H1 (cell line): ENCODE measurements around the gene GALNTL6. TPM values are rescaled to one million over a fixed set of nuclear protein-coding genes. Genes with fewer than 3 reads are reported as not detected.

Experiments used
- CTCF ChIA-PET: fragments of 300-600 bp; sonication (Branson Sonifier 250); formaldehyde crosslinking; loops from one replicate; lab custom pipeline; 2021; ENCODE audit not compliant: partially characterized antibody; lab: Charles Lee
- POLR2A ChIA-PET: fragments of 300-600 bp; sonication (Branson Sonifier 250); formaldehyde crosslinking; loops from one replicate; lab custom pipeline; 2021; ENCODE audit warnings: inconsistent platforms; ENCODE audit not compliant: partially characterized antibody; lab: Charles Lee
- DNase-seq, 2 experiments: peaks; one replicate each; pipeline versions ENCODE4 v3.0.0 to v3.0.0-alpha.2; 2010 to 2022; ENCODE audit warnings: low spot score in 2 of 2, low read depth in 1 of 2, mixed read lengths in 1 of 2
- FAIRE-seq: peaks from 2 replicates; lab custom pipeline; 2011; peaks lifted over from hg19 to GRCh38; lab: Jason Lieb, UNC
- H2AFZ ChIP-seq: 2 replicates; pipeline ENCODE4 v1.8.1; 2012; ENCODE audit warnings: low read length, inconsistent platforms
- H2AK5ac ChIP-seq: 2 replicates; pipeline ENCODE4 v1.6.1; 2013; ENCODE audit warnings: low read depth, low read length
- H2BK120ac ChIP-seq: replicated peaks from 2 replicates; pipeline ENCODE3; 2013; ENCODE audit warnings: low read depth, low read length, inconsistent platforms
- H2BK12ac ChIP-seq: 2 replicates; pipeline ENCODE4 v1.6.1; 2013; ENCODE audit warnings: low read depth, low read length
- H2BK15ac ChIP-seq: 2 replicates; pipeline ENCODE4 v1.6.1; 2013; ENCODE audit warnings: low read length
- H2BK20ac ChIP-seq: 2 replicates; pipeline ENCODE4 v1.6.1; 2013; ENCODE audit warnings: low read length
- H2BK5ac ChIP-seq: 2 replicates; pipeline ENCODE4 v1.6.1; 2013; ENCODE audit warnings: low read depth, low read length
- H3K14ac ChIP-seq: 2 replicates; pipeline ENCODE4 v1.6.1; 2013; ENCODE audit warnings: inconsistent platforms; ENCODE audit not compliant: insufficient read length
- H3K18ac ChIP-seq: 2 replicates; pipeline ENCODE4 v1.6.1; 2013; ENCODE audit warnings: low read length; ENCODE audit errors: extremely low read depth
- H3K23ac ChIP-seq: 2 replicates; pipeline ENCODE4 v1.6.1; 2013; ENCODE audit warnings: inconsistent platforms; ENCODE audit not compliant: insufficient read length
- H3K23me2 ChIP-seq: 2 replicates; pipeline ENCODE4 v1.6.1; 2013; ENCODE audit warnings: low read depth, low read length
- H3K27ac ChIP-seq: 2 replicates; pipeline ENCODE4 v1.6.1; 2011; ENCODE audit warnings: low read depth, low read length, inconsistent platforms
- H3K27me3 ChIP-seq, 4 experiments: replicated peaks in 1 of 4; 1 replicate in 1 of 4; 2 replicates in 3 of 4; pipeline versions ENCODE4 v1.6.1 to v1.8.1; 2011 to 2013; ENCODE audit warnings: low read length in 3 of 4, mild to moderate bottlenecking in 3 of 4, inconsistent platforms in 2 of 4, mixed read lengths in 2 of 4, moderate library complexity in 1 of 4; ENCODE audit not compliant: control insufficient read depth in 3 of 4, insufficient read depth in 3 of 4; ENCODE audit errors: extremely low read depth in 1 of 4
- H3K36me3 ChIP-seq, 4 experiments: 2 replicates each; pipeline versions ENCODE4 v1.6.1 to v1.8.1; 2011 to 2013; ENCODE audit warnings: mild to moderate bottlenecking in 4 of 4, low read length in 3 of 4, moderate library complexity in 2 of 4, control low read depth in 1 of 4, inconsistent platforms in 1 of 4; ENCODE audit not compliant: insufficient read depth in 4 of 4, control insufficient read depth in 2 of 4
- H3K4ac ChIP-seq: replicated peaks from 2 replicates; pipeline ENCODE3; 2013; ENCODE audit warnings: low read length, low read depth, mixed read lengths, inconsistent platforms; ENCODE audit not compliant: insufficient read length
- H3K4me1 ChIP-seq, 4 experiments: replicated peaks in 1 of 4; 1 replicate in 1 of 4; 2 replicates in 3 of 4; pipeline versions ENCODE4 v1.6.1 to v1.8.1; 2011 to 2013; ENCODE audit warnings: low read length in 3 of 4, inconsistent platforms in 2 of 4, mixed read lengths in 1 of 4; ENCODE audit not compliant: insufficient read depth in 4 of 4, control insufficient read depth in 3 of 4
- H3K4me2 ChIP-seq, 2 experiments: 2 replicates each; pipeline versions ENCODE4 v1.6.1 to v1.8.1; 2011 to 2013; ENCODE audit warnings: low read depth in 2 of 2, low read length in 2 of 2, control low read depth in 1 of 2, inconsistent platforms in 1 of 2, mild to moderate bottlenecking in 1 of 2; ENCODE audit not compliant: insufficient read depth in 1 of 2
- H3K4me3 ChIP-seq, 4 experiments: fragments of 200-600, 300-600 bp in 1 of 4; sonication (generic), shearing (Covaris generic), sonication (Bioruptor Twin) in 1 of 4; 2 replicates each; pipeline versions ENCODE4 v1.5.1 to v1.8.1; 2011 to 2016; ENCODE audit warnings: low read length in 4 of 4, low read depth in 3 of 4, control low read depth in 2 of 4, inconsistent platforms in 2 of 4, mild to moderate bottlenecking in 2 of 4, mixed read lengths in 1 of 4, moderate library complexity in 1 of 4; ENCODE audit not compliant: insufficient read depth in 2 of 4; ENCODE audit errors: extremely low read depth in 1 of 4
- H3K56ac ChIP-seq: replicated peaks from 2 replicates; pipeline ENCODE3; 2013; ENCODE audit warnings: low read depth, mild to moderate bottlenecking, mixed read lengths, low read length, inconsistent platforms; ENCODE audit not compliant: insufficient read length
- H3K79me1 ChIP-seq: 2 replicates; pipeline ENCODE4 v1.6.1; 2013; ENCODE audit warnings: low read depth, low read length, control low read depth
- H3K79me2 ChIP-seq, 2 experiments: 2 replicates each; pipeline versions ENCODE4 v1.6.1 to v1.8.1; 2012 to 2013; ENCODE audit warnings: low read length in 2 of 2, mild to moderate bottlenecking in 2 of 2, inconsistent platforms in 1 of 2; ENCODE audit not compliant: insufficient read depth in 2 of 2, control insufficient read depth in 1 of 2
- H3K9ac ChIP-seq, 4 experiments: replicated peaks in 1 of 4; 1 replicate in 1 of 4; 2 replicates in 3 of 4; pipeline versions ENCODE4 v1.6.1 to v1.8.1; 2011 to 2013; ENCODE audit warnings: low read depth in 3 of 4, low read length in 3 of 4, control low read depth in 2 of 4, mild to moderate bottlenecking in 2 of 4, moderate library complexity in 2 of 4, inconsistent platforms in 1 of 4; ENCODE audit errors: extremely low read depth in 1 of 4
- H3K9me3 ChIP-seq, 2 experiments: 2 replicates each; pipeline versions ENCODE4 v1.6.1 to v1.8.1; 2012 to 2013; ENCODE audit warnings: mild to moderate bottlenecking in 2 of 2, moderate library complexity in 2 of 2, control low read depth in 1 of 2, inconsistent platforms in 1 of 2, low read depth in 1 of 2, low read length in 1 of 2, mixed read lengths in 1 of 2; ENCODE audit not compliant: insufficient read depth in 2 of 2
- H4K20me1 ChIP-seq, 2 experiments: replicated peaks in 1 of 2; 2 replicates each; pipeline versions ENCODE3 to v1.8.1; 2011 to 2013; ENCODE audit warnings: inconsistent platforms in 2 of 2, low read length in 2 of 2, mild to moderate bottlenecking in 1 of 2; ENCODE audit not compliant: insufficient read depth in 2 of 2, control insufficient read depth in 1 of 2
- H4K5ac ChIP-seq: 2 replicates; pipeline ENCODE4 v1.6.1; 2013; ENCODE audit warnings: low read length, low read depth, mixed read lengths, inconsistent platforms; ENCODE audit not compliant: insufficient read length
- H4K8ac ChIP-seq: 2 replicates; pipeline ENCODE4 v1.8.0; 2013; ENCODE audit warnings: mild to moderate bottlenecking, moderate library complexity, low read length, inconsistent platforms; ENCODE audit not compliant: insufficient read depth; ENCODE audit errors: extremely low read depth
- H4K91ac ChIP-seq: replicated peaks from 2 replicates; pipeline ENCODE3; 2013; ENCODE audit warnings: low read length, mixed read lengths, inconsistent platforms; ENCODE audit not compliant: insufficient read length
- ATF3 ChIP-seq: IDR thresholded peaks from 2 replicates; pipeline ENCODE4 v1.6.1; 2011; ENCODE audit warnings: low read depth, mild to moderate bottlenecking, low read length; ENCODE audit not compliant: insufficient read depth
- CREB1 ChIP-seq: IDR thresholded peaks from 2 replicates; pipeline ENCODE4 v1.6.1; 2012; ENCODE audit warnings: inconsistent platforms
- HDAC2 ChIP-seq, 2 experiments: fragments of 300-600 bp in 1 of 2; sonication (generic) in 1 of 2; IDR thresholded peaks; 2 replicates each; pipeline ENCODE4 v1.6.1; 2011 to 2012; ENCODE audit warnings: low read depth in 2 of 2, low read length in 2 of 2, mild to moderate bottlenecking in 2 of 2, moderate library complexity in 2 of 2, borderline replicate concordance in 1 of 2, inconsistent platforms in 1 of 2
- JUND ChIP-seq: IDR thresholded peaks from 2 replicates; pipeline ENCODE4 v1.6.1; 2011; ENCODE audit warnings: mild to moderate bottlenecking, improper control_type of control experiment, low read length
- KDM1A ChIP-seq: fragments of 200-600, 300-600 bp; sonication (generic); IDR thresholded peaks from 2 replicates; pipeline ENCODE4 v1.7.1; 2016; ENCODE audit warnings: mild to moderate bottlenecking, low read length, borderline replicate concordance
- KDM4A ChIP-seq: IDR thresholded peaks from one replicate; pipeline ENCODE4 v1.7.1; 2012; ENCODE audit warnings: low read depth, mild to moderate bottlenecking, moderate library complexity, low read length, inconsistent platforms; ENCODE audit not compliant: severe bottlenecking
- POU5F1 ChIP-seq: IDR thresholded peaks from 2 replicates; pipeline ENCODE4 v1.6.1; 2011; ENCODE audit warnings: low read depth, mild to moderate bottlenecking, low read length, moderate library complexity
- RAD21 ChIP-seq, 2 experiments: IDR thresholded peaks in 1 of 2; conservative IDR thresholded peaks in 1 of 2; 2 replicates each; pipeline ENCODE4 v1.6.1; 2011; ENCODE audit warnings: low read depth in 2 of 2, low read length in 2 of 2, improper control_type of control experiment in 1 of 2, inconsistent platforms in 1 of 2, mild to moderate bottlenecking in 1 of 2, moderate library complexity in 1 of 2
- RFX5 ChIP-seq: IDR thresholded peaks from 2 replicates; pipeline ENCODE4 v1.6.1; 2011; ENCODE audit warnings: low read depth, low read length, improper control_type of control experiment, borderline replicate concordance
- SP4 ChIP-seq: IDR thresholded peaks from 2 replicates; pipeline ENCODE4 v1.6.1; 2012; ENCODE audit warnings: low read length, inconsistent platforms
- WGBS, 2 experiments: shearing (Covaris generic) in 1 of 2; methylation state at CpG; one replicate each; pipeline versions ENCODE4 v1.1.6 to v1.1.7; 2013 to 2015; ENCODE audit warnings: low lambda C conversion rate in 2 of 2, mixed read lengths in 2 of 2, inconsistent platforms in 1 of 2, low coverage in 1 of 2, missing lambda C conversion rate in 1 of 2; ENCODE audit not compliant: insufficient replicate concordance in 2 of 2, insufficient coverage in 1 of 2, insufficient read length in 1 of 2; ENCODE audit errors: extremely low coverage in 1 of 2, missing lambda C conversion rate in 1 of 2; 5-methylcytosine and 5-hydroxymethylcytosine counted together
- polyA plus RNA-seq, 7 experiments: library from polyadenylated mRNA; depleted of rRNA in 3 of 7; stranded (reverse) in 5 of 7; unstranded in 2 of 7; fragments of >200 nt in 5 of 7; fragments of 200-250 nt in 2 of 7; gene quantifications; 1 replicate in 5 of 7; 2 replicates in 1 of 7; 4 replicates in 1 of 7; pipeline versions ENCODE4 v1.2.1 to v1.2.3, GENCODE V29; 2011 to 2013; ENCODE audit warnings: missing spikeins in 2 of 7, mixed read lengths in 2 of 7
- total RNA-seq: library from RNA; stranded (reverse); fragmentation: NEBNext Ultra II Directional; extraction: Animal tissue kit (Norgen Biotek cat#: 25700); gene quantifications from 2 replicates; pipeline ENCODE4 v1.2.1, GENCODE V29; 2021

GALNTL6 gene
- total and polyA plus RNA-seq, 2 of the 8 experiments (the other 6 are each of a cell fraction or from before 2014, with no cell fraction given) = 0.03 to 0.32 TPM

GRCh38 chr4:171896426-171896825 lies 83.2 kb downstream of the GALNTL6 start:
- no peak for FAIRE-seq
- Histone ChIP-seq H3K79me1 (no peaks in the 10 kb centered on the region), H3K27ac (no peak overlapping the region), H3K4ac (no peak overlapping the region), H3K18ac (no peak overlapping the region), H2BK15ac (no peak overlapping the region), H4K20me1 (no peaks in the 10 kb centered on the region), H3K27me3 (no peaks in the 10 kb centered on the region), H3K23me2 (no peaks in the 10 kb centered on the region), H2BK5ac (no peak overlapping the region), H3K4me3 (no peak overlapping the region), H3K79me2 (no peaks in the 10 kb centered on the region), H4K5ac (no peak overlapping the region), H3K9me3 (no peaks in the 10 kb centered on the region), H3K4me1 (no peaks in the 10 kb centered on the region), H2AFZ (no peak overlapping the region), H2BK120ac (no peak overlapping the region), H3K23ac (no peak overlapping the region), H3K56ac (no peak overlapping the region), H2BK12ac (no peak overlapping the region), H3K9ac (no peak overlapping the region; a peak in 1 of 7 replicates), H4K91ac (no peak overlapping the region), H3K36me3 (no peaks in the 10 kb centered on the region; a peak in 1 of 8 replicates), H3K4me2 (no peak overlapping the region), H2AK5ac (no peak overlapping the region), H3K14ac (no peak overlapping the region), H2BK20ac (no peak overlapping the region), H4K8ac (no peak overlapping the region)
- DNase-seq = no peak
- no peak for TF ChIP-seq HDAC2 (IDR thresholded peaks at IDR 0.05; ENCODE audit: borderline replicate concordance in 1 of 2, low read depth in 2 of 2, low read length in 2 of 2)
- no peak for TF ChIP-seq JUND
- no peak for TF ChIP-seq RFX5
- no peak for TF ChIP-seq CREB1
- TF ChIP-seq POU5F1 = no peak
- no peak for TF ChIP-seq KDM1A
- TF ChIP-seq ATF3 = no peak
- TF ChIP-seq RAD21 (IDR thresholded peaks at IDR 0.05 in 1 of 2, conservative IDR thresholded peaks at IDR 0.05 in 1 of 2; ENCODE audit: low read depth in 2 of 2, low read length in 2 of 2) = no peak
- TF ChIP-seq KDM4A = no peak
- TF ChIP-seq SP4 = no peak
- WGBS, 2 experiments = 77% methylated on average over 3 of the region's 3 CpGs; no CpG with 5 or more reads in 1 of the 2 experiments
- ChIA-PET POLR2A (no interaction called here), CTCF (no interaction called here)
